ENCODE results near the gene KREMEN1.

KREMEN1 gene

DNA sequence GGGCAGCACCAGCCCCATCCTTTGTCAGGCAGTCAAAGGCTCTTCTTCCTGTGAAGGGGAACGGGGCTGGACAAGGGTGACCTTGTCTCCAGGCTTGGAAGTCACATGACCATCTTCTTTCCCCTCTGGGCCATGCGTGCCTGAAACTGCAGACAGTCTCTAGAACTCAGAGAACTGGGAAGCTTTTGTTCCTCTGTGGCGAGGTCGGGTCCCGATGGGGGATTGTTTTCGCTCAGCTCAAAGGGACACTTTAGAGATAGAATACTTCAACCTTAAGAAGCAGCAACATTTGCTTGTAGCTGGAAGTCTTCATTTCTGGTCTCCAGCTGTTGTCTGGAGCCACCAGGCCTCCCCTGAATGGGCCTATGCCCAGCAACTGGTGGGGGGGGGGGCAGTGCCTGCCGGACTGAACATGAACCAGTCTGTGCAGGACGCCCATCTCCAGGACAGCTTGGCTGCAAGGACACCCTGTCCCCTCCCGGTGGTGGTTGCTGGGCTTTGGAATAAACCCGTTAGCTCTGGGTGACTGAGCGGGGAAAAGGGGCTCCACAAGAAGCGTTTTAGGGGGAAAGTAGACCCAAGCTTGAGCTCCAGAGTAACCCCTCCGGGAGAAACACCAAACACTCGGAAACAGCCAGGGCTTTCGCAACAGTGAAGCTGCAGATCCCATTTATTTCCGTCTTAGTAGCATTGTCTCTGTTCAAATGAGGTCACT, 77.2 kb downstream of the KREMEN1 start:
- DNase-seq (ENCODE audit: low read depth in 2 of 2), result no peak

DNA sequence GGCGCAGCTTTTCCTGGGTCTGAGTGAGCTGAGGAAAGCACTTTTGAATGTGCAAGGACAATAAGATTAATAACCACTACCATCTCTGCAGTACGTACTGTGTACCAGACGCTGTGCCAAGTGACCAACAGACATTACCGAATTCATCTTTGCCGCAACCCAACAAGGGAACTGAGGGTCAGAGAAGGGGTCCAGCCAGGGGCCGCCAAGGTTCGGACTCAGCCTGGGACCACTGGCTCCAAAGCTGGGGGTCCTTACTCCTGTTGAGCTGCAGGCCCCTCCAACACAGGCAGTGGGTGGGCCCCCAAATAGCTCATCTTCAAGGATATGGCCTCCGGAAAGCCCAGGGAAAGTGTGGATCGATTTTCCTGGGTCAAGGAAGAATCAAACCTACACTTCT, 77.9 kb downstream of the KREMEN1 start:
- no peak for DNase-seq (ENCODE audit: low read depth in 2 of 2)

DNA sequence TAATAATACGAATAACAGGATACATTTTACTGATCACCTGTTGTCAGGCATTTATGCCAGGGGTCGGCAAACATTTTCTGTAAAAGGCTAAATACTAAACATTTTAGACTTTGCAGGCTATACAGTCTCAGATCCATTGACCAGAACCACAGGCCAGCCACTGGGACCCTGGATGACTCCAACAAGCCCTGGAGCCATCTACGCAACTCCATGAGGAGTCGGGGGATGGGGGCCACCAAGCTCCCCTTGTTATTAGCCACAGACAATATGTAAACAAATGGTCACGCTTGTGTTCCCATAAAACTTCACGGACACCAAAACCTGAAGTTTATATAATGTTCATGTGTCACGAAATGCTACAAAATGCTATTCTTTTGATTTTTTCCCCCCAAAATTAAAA, 78.5 kb downstream of the KREMEN1 start:
- no peak for DNase-seq (ENCODE audit: low read depth in 2 of 2)

DNA sequence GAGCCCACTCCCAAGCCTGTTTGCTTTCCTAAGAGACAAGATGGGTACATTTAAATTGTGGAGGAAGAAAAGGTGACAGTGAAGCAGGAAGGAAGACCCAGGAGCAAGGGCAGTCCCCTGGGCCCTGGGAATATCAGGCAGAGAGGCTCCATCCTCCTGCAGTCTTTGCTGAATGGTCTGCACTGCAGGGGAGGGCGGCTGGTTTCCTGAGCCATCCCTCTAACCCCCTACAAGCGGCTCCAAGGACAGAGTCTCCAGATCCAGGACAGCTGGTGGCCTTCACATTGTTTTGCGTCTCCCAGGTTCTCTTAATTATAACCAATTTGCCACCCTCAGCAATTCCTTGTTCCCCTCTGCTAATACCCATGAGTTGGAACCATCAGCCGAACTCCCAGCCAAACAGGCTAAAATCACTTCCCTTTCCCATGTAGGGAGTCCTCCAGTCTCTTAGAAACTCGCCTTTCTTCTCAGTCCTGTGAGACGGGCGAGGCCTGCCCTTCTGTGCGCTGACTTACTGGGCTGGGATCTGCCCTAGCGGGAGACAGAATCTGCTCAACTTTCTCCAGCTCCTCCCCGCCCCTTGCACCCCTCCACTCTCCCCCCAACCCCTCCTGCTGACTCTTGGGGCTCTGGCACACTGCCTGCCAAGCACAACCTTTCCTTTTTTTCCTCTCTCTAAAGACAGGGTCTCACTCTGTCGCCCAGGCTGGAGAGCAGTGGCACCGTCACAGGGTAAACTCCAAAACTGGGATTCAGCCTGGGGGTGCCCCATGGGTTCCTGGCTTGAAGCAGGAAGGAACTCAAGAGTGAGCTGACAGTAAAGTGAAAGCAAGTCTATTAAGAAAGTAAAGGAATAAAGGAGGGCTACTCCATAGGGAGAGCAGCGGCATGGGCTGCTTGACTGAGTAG, 79.5 kb downstream of the KREMEN1 start:
- DNase-seq (ENCODE audit: low read depth in 2 of 2), result no peak

DNA sequence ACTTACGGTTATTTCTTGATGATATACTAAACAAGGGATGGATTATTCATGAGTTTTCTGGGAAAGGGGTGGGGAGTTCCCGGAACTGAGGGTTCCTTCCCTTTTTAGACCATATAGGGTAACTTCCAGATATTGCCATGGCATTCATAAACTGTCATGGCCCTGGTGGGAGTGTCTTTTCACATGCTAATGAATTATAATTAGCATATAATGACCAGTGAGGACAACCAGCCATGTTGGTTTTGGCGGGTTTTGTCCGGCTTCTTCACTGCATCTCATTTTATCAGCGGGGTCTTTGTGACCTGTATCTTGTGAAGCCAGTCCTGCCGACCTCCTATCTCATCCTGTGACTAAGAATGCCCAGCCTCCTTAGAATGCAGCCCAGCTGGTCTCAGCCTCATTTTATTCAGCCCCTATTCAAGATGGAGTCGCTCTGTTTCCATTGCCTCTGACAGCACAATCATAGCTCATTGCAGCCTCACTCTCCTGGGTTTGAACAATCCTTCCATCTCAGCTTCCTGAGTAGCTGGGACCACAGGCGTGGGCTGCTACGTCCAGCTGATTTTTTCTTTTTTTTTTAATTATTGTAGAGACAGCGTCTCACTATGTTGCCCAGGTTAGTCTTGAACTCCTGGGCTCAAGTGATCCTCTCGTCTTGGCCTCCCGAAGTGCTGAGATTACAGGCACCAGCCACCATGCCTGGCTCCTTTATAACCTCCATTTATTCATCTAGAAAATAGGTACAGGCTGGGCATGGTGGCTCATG, 80.3 kb downstream of the KREMEN1 start:
- no peak for DNase-seq (ENCODE audit: low read depth in 2 of 2)

DNA sequence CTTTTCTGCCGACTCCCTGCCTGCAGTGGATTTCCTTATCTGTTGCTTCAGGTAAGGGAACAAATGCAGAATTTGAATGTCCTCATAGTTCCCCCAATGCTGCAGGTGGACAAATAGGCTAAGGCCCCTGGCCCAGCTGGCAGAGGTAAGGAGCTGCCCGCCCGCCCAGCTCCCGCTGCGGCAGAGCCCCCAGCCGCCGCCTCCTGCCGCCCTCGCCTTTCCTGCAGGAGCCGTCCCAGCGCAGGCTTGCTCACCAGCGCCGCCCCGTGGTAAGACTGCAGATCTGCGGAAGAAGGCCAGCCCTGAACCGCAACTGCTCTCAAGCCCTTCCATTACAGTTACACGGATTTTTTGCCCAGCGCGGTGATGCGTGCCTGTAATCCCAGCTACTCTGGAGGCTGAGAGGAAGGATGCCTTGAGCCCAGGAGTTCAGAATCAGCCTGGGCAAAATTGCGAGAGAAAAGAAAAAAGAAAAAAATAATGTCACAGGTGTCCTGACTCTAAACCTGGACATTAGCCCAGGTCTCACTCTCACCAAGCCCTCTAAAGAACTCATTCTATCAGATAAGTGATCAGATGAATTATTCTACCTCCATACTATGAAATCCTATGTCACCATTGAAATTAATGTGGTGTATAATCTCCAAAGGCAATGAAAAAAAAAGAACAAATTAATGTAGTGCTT, 81.7 kb downstream of the KREMEN1 start:
- peak; percentile 67 to 70 for DNase-seq (ENCODE audit: low read depth in 2 of 2)

DNA sequence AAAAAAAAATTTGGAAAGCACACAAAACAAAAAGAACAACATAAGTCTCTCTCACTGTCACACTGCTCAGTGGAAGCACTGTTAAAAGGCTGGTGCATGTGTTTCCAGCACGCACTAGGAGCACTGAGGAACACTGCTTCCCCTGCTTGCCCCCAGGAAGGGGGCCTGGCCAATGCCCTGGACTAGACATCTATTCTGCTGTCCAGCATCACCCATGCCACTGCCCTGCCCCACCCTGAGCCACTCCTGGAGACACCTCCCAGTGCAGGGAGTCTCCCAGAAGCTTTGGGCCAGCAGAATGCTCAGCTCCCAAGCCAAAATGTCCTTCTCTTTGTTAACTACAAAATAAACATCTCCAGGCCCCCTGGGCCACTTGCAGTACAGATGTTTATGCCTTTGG, 83.1 kb downstream of the KREMEN1 start:
- DNase-seq (ENCODE audit: low read depth in 2 of 2), result no peak

DNA sequence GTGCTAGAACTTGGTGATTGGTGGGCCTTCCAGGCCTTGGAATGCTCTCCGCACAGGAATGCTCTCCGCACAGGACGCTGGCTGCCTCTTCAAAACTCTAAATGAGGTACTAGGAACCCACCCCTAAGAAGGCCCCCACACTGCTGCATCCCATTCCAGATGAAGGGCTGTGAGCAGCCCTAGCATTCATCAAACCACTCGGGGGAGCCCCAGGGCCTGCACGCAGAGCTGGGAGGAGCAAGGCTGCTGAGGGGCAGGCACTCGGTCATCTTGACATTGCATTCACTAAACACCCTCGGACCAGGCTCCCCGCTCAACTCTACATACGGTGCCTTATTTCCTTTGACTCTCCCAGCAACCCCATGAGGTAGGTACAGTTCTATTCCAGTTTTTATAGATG, 83.7 kb downstream of the KREMEN1 start:
- no peak for DNase-seq (ENCODE audit: low read depth in 2 of 2)

DNA sequence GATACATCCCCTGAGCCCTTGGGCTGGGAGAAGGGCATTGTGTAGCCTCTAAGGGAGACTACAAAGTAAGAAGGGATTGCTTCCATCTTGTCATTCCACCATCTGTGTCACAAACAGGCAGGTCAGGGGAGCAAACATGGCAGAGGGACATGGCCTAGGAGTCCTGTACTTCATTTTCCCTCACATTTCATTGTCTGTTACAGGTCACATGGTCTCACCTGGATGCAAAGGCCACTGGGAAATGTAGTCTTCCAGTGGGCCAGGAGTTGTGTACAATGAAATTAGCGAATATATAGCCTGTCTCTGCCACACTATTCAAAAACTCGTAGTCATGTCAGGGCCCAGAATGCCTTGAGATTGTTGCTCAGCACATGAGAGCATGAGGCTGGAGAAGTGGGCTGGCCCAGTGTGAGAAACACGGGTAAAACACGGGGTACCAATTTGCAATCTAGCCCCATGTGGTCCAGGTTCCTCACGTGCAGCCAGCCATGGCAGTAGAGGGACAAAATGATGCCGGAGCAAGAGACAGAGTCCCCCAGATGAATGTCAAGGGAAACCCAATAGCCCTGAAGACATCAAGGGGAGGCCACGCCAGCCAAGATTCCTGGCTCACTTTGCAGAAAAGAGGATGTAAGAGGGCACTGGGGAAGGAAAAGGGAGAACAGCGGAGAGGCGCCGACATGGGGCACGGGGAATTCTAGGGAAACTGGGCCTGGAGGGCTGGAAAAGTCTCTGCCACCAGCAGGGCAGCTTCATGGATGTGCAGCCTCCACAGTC, 85.1 kb downstream of the KREMEN1 start:
- no peak for DNase-seq (ENCODE audit: low read depth in 2 of 2)

DNA sequence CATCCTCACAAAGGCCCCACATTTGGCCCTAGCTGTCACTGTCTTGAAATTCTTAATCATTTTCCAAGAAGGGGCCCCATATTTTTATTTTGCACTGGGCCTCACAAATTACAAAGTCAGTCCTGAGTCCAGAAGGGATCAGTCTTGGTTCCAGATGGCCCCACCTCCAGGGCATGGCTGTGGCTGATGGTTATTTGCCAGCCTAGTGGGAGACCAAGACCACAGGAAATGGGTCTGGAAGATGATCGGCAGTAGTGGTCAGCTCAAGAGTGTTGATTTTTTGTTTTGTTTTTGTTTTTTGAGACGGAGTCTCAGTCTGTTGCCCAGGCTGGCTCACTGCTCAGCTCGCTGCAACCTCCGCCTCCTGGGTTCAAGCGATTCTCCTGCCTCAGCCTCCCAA, 85.7 kb downstream of the KREMEN1 start:
- no peak for DNase-seq (ENCODE audit: low read depth in 2 of 2)

DNA sequence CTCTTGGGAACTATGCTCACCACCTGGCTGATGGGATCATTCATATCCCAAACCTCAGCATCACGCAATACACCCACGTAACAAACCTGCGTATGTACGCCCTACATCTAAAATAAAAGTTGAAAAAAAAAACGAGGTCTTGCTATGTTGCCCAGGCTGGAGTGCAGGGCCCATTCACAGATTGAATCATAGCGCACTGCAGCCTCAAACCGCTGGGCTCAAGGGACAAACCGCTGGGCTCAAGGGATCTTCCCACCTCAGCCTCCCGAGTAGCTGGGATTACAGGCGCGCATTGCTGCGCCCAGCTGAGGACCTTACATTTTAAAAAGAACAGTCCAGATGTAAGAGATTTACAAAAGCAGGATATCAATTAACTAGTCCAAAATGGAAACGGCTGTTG, 91.0 kb downstream of the KREMEN1 start:
- DNase-seq (ENCODE audit: low read depth in 2 of 2), result no peak

DNA sequence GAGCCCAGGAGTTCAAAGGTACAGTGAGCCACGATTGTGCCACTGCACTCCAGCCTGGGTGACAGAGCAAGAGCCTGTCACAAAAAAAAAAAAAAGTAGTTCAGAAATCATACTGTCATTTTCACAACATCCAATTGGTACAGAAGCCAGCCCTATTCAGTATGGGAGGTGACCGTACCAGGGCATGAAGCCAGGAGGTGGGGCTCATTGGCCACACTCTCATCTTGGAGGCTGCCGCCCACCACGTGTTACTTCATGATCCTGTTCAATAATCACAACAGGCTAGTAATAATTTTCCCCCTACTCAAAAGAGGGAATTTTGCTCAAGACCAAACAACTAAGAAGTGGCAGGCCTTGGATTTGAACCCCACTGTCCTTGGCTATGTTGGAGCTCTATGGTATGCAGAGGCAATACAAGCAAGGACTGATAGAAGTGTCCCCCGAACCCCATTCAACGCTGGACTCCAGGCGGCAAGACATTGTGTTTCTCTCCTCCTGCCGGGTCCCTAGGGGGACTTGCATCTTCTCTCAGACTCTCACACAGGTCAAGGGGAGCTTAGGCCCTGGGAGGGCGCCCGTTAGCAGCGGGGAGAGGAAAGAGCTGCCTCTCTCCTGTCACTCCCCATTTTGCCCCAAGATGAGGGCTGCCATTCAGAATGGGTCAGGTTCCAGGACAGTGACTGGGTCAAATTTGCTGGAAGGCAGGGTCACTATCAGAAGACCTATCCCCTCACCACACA, 92.7 kb downstream of the KREMEN1 start:
- DNase-seq (ENCODE audit: low read depth in 2 of 2), result no peak

DNA sequence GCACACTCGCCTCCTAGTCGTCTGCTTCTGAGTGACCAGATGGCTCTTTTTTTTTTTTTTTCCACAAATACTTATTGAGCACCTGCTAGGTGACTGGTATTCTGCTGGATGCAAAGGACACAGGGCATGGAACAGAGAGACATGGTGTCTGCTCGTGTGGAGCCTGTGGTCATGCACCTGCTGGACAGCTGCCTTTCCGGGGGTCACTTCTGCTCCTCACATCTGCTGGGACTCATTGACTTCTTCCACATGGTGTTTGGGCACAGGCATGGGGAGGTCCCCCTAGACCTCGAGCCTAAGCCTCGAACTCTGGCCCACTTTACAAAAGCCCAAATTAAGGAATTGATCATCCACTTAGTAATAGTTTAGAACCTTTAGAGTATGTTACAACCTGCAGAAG, 93.3 kb downstream of the KREMEN1 start:
- no peak for DNase-seq (ENCODE audit: low read depth in 2 of 2)

DNA sequence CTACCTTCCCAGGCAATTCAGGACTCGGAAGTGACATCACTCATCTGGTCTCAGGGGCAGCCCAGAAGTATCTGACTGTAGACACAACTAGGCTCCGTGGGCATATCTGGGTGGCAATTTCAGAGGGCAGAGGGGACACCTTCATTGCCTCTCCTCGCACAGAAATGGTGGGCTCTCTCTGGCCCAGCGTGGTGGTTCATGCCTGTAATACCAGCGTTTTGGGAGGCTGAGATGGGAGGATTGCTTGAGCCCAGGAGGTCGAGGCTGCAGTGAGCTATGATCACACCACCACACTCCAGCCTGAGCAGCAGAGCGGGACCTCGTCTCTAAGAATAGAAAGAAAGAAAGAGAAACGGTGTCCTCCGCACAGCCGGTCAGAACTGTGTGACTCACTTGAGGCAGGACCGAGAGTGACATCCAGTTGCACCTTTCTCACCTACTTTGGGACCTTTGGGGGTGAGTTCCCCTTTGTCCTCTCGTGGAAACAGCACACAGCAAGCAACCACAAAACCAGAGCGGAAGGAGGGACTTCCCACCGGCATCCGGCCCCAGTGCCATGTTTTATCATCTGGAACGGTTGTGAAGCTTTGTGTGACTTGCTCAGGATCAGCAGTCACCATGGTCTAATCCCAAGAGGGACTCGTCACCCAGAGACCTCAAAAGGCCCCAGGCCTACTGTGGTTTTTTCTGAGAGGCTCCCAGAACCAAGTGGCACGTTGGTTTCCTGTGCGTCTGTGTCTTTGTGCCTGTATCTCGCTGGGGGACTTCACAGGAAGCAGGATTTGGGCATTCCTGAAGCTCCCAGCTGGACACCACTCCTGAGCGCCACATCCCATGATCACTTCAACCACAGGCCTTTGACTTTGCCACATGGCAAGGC, 94.4 kb downstream of the KREMEN1 start:
- peak; percentile 11 to 49 for DNase-seq (ENCODE audit: low read depth in 2 of 2)

DNA sequence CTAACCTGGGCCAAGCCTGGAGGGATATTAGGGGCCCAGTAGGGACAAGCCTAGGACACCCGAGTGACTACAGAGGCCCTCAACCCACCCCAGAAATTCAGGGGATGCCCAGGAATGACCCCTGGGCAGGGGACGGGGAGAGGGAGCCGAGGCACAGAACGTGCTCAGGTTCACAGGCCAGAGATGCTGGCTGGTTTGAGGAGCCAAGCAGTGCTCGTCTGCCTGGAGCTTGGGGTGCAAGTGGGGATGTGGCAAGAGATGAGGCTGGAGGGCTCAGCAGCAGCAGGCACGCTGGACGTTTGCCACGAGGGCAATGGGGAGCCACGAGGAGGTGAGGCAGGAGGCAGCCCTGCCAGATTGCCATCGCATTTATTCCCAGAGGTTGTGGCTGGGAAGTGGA, 98.9 kb downstream of the KREMEN1 start:
- DNase-seq (ENCODE audit: low read depth in 2 of 2), result no peak

DNA sequence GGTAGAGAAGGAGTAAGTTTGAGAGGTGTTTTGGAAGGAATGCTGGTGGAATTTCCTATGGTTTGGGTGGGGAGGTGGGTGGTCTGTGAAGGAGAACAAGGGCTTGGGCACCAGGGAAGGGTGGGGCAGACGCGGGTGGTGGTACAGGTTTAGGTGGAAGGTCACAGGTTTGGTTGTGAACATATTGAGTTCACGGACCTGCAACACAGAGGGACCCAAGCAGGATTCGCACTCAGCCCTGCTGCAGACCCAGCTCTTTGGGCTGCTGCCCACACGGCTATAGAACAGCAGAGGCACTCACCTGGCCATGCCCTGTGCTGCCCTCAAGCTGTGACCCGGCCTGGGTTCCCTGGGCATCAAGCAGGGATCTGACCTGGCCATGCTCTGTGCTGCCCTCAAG, 99.4 kb downstream of the KREMEN1 start:
- DNase-seq (ENCODE audit: low read depth in 2 of 2), result no peak

DNA sequence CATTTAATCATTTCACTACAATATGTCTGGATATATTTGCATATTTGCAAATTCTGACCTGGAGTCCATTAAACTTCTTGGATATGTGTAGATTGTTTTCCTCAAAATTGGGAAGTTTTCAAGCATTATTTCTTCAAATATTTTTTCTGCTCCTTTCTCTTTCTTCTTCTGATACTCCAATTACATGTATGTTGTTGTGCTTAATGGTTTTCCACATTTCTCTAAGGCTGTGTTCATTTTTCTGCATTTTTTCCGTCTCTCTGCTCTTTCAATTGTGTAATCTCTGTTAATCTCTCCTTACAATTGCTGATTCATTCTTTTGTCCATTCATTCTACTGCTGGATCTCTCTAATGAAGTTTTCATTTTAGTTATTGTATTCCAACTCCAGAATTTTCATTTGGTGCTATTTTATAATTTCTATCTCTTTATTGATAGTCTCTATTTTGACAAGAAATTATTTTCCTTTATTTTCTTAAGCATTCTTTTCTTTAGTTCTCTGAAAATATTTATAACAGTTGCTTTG, 102.5 kb downstream of the KREMEN1 start:
- DNase-seq (ENCODE audit: low read depth in 2 of 2), result no peak

DNA sequence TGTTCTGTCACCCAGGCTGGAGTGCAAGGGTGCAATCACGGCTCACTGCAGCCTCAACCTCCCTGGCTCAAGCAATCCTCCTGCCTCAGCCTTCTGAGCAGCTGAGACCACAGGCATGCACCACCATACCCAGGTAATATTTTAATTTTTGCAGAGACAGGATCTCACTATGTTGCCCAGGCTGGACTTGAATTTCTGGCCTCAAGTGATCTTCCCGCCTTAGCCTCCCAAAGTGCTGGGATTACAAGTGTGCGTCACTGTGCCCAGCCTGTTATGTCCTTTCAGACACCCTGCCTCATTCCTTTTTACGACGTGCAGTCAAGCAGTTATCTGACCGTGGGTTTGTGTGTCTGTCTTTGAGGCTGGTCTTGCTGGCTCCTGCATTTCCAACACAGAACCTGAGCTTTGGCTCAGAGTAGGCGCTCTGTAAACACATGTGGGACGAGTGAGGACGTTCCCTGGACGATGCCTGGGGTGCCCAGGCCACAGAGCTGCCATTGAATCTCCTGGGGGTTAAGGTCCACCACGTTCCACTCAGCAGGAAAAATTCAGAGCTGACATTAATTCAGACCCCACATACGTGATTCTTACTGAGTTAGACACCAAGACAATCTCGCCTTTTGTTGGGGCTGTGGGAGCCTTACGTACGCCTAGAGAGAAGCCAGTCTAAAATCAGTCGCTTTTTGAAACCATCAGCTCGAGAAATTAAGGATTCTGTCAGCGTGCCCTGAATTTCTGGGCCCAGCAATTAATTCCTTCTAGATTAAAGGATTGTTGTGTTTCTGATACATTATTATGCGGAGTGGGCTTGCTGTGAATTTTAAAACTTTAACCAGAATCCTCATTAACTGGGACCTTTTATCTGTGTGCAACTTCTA, 111.4 kb downstream of the KREMEN1 start:
- DNase-seq (ENCODE audit: low read depth in 2 of 2), result no peak

All from activated CD4-positive, alpha-beta T cell treated with anti-CD3 and anti-CD28 coated beads for 24 hours (primary cell).